Ecto neural progenitor cell (in vitro differentiated cells): ENCODE data around the gene SDK1.

ENCODE experiments used
- DNase-seq: peaks from one replicate; pipeline ENCODE4 v3.0.0-alpha.2; 2018; ENCODE audit warnings: low spot score

Gene SDK1

DNA sequence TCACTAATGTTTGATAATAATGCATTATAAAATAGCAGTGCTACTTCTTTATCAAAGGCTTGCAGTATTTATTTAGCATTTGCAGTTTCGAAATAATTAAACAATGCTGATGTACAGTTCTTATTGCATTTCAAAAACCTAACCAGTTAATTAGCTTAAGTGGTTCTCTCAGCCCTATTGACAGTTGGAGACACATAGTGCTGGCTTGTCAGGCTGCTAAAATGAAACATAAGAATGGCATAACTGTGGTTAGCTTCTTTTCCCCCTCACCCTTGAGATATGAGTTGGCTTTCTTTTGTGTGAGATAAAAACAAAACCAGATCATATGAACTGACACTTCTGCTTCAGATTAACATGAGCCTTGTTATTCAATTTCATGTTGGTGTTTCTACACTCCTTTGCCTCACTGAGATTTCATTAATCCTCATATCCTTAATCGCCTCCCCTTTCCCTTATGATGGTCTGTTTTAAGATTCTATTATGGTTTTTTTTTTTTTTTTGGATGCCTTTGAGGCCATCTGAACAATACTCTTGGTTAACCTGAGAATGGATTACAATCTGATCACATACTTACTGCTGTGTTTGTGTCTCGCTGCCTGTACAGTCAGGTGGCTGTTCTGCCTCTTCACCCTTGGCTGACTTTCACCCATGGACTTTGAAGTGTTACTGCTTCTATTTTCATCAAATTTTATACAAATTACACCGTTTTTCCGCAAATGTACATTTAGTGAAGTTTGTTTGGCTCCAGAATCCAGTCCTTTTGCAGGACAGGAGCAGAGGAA lies 108.0 kb downstream of the SDK1 start:
- no peak for DNase-seq

DNA sequence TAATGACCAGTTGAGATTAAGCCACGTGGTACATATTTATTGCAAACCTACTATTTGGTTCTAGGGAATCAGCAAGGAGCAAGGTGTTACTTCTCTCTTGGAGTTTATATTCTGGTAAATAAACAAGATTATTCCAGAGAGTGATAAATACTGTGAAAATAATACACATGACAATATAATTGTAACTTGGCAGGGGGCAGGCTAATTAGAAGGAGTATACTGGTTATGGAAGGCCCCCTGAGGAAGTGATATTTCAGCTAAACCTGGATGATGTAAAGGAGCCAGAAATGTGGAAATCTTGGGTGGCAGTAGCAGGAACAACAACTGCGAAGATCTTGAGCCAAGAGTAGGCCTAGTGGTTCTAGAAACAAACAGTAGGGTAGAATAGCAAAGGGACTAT lies 111.8 kb downstream of the SDK1 start:
- no peak for DNase-seq

DNA sequence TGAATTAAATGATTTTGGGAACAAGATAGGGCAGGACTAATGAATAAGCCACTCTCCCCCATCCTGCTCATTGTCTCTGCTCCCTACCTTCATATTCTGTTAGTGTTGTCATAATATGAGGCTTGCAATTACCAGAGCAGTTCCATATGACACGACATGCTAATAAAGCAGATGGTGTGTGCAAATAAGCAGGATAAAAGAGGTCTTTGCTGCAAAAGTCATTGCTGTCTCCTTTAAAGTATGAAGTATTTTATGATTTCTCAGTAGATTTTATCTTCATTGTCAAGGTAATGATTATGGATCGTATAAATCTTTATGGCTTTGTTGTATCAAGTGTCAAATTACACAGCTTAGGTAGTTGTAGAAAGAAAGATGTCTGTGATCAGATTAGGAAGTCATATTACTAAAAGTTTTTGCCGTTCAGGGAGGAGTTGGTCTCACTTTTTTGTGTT lies 114.8 kb downstream of the SDK1 start:
- no peak for DNase-seq

DNA sequence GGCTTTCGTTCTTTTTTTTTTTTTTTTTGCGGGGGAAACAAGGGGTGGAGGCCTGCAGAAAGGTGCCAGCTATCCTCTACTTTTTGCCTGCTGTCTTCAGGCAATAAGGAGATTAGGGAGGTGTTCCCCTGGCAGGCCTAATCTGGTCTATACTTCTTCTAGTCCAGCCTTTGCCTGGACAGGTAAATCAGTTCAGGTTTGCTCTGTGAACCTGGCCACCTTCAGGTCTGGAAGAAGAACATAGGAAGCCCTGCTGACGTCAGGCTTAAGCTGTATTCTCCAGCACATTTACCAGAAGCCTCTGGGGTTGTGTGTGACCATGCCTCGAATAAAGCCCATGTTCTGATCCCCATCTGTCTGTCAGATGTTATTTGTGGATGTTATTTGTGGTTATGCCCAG lies 115.4 kb downstream of the SDK1 start:
- no peak for DNase-seq

DNA sequence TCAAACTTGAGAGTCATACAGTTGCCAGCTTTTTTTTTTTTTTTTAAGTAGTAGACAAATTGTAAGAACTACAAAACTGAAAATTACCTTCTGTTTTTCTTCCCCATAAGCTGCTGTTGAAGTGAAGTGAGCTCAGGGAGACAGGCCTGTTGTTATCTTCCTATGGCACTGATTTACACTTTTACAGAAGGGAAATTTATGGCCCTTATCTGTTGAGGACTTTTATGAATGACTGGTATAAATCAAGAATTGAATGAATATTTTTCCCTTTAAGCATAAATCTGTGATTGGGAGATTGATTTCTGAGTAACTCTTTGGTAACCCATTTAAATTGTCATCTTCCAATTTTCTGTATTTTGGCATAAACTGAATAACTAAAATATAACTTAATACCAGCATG lies 124.0 kb downstream of the SDK1 start:
- no peak for DNase-seq

DNA sequence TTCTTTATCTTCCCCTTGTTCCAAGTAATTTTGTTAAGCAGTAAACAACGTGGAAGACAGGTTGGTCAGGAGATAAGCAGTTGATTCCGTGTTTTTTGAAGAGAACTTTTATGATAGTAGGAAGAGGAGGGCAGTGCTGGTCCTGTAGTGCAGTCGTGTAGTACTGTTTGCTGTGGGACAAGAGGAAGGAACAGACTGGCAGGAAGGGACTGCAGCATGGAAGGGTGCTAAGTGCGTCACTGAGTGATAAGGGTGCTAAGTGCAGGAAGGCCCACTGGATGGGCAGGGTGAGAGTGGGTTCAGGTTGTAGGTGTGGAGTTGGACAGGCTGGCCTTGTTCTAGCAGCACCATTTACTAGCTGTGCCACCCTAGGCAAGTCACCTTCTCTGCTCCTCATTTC lies 125.0 kb downstream of the SDK1 start:
- DNase-seq, result no peak

DNA sequence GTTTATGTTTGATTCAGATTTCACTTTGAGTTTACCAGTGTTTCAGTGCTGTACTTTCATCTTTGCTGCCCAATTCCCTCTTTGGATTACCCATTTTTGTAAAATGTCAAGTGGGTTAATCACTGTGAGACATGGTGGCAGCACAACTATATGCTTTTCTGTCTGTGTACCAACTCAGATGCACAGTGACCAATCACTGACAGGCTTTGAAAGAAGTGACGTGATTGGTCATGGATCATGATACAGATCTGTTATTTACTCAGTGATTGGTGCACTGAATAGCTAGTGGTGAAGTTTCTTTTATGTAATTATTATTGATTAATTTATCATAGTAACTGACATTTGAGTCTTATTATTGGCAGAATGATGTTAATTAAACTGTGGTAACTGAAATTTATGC lies 126.9 kb downstream of the SDK1 start:
- DNase-seq, result no peak

DNA sequence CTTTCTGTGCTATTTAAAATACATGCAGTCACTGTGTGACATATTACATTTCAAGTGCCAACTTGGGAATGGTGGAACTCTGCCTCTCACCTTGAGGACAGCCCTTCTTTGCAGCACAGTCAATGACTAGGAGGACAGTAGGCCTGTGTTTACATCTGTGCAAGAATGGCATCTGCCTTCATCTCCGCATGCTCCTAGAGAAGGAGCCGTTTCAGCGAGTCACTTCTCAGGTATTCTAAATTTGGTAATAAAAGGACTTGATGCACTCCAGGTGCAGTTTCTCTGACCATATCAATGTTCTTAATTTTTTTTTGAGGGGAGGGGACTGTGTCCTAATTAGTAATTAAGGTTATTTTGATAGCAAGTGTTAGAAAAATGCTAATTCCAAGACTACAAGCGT lies 128.9 kb downstream of the SDK1 start:
- DNase-seq, result no peak

DNA sequence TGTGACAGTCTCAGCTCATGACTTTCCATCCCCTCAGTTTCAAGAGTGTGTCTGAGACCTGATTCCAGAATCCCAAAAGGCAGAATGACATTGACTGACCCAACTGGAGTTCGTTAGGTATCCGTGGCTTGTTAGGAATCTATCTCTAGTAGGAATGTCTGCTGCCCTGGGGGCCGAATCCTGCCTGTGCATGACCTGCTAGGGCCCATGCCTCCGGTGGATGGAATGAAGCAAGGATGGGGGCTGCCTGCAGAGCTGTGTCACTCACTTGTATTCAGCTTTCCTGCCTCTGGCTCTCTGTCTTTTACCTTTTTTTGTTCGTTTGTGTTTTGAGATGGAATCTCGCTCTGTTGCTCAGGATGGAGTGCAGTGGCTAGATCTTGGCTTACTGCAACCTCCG lies 129.5 kb downstream of the SDK1 start:
- DNase-seq, result peak; percentile 70

DNA sequence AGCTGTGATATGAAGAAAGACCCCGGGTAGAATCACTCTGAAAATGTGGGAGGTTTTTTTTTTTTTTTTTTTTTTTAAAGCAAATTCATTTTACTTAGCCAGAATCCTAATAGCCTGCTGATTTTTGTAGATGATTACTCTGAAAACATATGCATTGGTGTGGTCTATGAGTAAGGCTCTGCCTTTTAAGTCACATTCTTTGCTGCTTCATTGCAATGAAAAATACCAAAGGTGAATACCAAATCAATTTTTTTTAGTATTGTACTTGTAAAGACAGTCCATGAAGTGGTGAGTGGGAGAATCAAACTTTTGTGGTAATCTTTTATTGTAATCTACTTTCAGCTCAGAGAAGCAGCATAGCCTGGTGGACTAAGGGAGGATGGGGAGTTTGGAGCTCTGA lies 130.3 kb downstream of the SDK1 start:
- no peak for DNase-seq

- no peak for DNase-seq
Measured at GRCh38 chr7:3432911-3433310, 131.9 kb downstream of the SDK1 start.

DNA sequence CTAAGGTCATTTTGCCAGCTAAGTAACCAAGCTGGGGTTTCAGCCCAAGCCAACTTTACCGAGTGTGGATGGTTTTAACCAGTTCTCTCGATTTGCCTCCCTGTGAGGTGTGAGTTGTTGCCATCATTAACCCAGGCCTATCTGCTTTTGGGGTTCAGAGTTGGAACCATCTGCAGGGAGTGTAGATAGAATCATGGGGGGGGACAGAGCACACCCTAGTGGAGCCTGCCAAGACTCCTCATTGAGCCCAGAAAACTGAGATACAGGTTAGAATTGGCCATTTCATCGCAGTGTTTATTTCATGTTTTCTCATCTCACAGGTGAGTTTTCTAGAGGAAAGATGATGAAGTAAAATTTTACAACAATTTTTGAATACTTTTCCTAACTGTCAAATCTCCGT lies 133.6 kb downstream of the SDK1 start:
- no peak for DNase-seq

GRCh38 chr7:3436112-3436511 lies 135.1 kb downstream of the SDK1 start:
- no peak for DNase-seq

- DNase-seq, result no peak
Measured at GRCh38 chr7:3436746-3437145, 135.7 kb downstream of the SDK1 start.

GRCh38 chr7:3437467-3437866 lies 136.4 kb downstream of the SDK1 start:
- DNase-seq, result no peak

GRCh38 chr7:3438352-3438751 lies 137.3 kb downstream of the SDK1 start:
- no peak for DNase-seq

DNA sequence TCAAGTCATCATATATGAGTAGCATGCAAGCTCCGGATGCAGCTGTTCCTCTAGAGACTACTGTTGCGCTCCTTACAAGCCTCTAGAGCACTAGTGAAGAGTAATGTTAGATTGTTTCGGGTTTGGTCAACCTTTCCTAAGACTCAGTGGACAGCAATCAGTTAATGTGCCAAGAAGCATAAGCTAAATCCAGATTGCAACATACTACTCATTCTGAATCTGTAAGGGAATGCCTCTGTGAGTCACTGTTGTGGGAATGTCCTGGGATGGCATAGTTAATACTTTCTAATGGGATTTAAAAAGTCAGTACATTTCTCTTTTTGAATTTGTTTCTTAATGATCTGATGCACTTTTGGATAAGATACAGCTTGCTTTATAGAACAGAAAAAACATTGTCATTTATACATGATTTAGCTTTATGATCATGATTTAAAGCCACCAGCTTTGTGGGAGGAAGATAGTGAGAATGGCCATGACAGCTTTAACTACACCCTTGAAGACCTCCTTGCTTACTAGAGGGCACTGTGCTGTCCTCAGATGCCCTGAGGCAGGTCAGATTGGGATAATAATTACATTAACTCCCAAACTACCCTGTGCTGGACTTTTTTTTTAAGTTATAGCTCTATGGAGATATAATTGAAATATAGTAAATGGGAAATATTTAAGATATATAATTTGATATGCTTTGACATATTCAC lies 138.4 kb downstream of the SDK1 start:
- DNase-seq, result no peak

GRCh38 chr7:3440509-3440908 lies 139.5 kb downstream of the SDK1 start:
- DNase-seq, result no peak

- no peak for DNase-seq
Measured at GRCh38 chr7:3443716-3444115, 142.7 kb downstream of the SDK1 start.

GRCh38 chr7:3446786-3447185 lies 145.7 kb downstream of the SDK1 start:
- DNase-seq, result no peak

- DNase-seq, result no peak
Measured at GRCh38 chr7:3451701-3452100, 150.6 kb downstream of the SDK1 start.

DNA sequence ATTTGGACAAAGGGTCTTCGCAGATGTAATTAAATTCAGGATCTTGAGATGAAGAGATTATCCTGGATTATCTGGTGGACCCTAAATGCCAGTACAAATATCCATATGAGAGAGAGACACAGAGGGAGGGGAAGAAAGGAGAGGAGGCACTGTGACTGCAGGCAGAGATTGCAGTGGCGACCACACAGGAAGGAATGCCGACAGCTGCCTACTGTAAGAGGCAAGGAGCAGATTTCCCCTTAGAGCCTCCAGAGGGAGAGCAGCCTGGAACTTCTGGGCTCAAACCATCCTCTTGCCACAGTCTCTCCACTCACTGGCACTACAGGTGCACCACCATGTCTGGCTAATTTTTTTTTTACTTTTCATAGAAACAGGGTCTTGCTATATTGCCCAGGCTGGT lies 152.3 kb downstream of the SDK1 start:
- no peak for DNase-seq

DNA sequence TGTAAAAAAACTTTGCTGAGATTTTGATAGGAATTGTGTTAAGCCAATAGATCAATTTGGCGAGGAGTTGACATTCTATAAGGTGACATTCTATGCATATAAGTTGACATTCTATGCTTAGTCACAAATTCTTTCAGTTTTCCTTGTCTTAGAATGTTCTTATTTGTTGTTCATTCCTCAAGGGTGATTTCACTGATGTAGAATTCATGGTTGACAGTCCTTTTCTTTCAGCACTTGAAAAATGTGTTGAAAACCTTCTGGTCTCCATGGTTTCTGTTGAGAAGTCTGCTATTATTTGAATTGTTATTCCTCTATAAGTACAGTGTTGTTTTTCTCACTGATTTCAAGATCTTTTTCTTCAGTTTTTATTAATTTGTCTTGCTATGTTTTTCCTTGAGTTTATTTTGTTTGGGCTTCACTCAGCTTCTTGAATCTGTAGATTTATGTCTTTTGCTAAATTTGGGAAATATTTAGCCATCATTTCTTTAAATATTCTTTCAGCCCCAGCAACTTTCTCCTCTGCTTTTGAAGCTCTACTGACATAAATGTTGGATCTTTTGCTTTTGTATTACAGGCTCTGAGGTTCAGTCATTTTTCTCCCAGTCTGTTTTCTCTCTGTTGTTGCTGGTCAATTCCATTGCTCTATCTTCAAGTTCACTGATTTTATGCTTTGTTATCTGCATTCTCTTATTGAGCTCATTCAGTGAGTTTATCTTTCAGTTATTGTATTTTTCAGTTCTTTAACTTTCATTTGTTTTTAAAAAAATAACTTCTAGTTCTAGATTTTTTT lies 154.9 kb downstream of the SDK1 start:
- DNase-seq, result no peak
